SK-N-SH (cell line): ENCODE data around the gene YOD1.

Source experiments
- CTCF ChIP-seq: fragments of 200-600 bp; sonication (generic); IDR thresholded peaks from 2 replicates; pipeline ENCODE4 v1.6.1; 2017; ENCODE audit warnings: antibody characterized with exemption, mild to moderate bottlenecking, moderate library complexity
- JUND ChIP-seq: IDR thresholded peaks from 2 replicates; pipeline ENCODE4 v1.4.0; 2012
- MAX ChIP-seq: IDR thresholded peaks from 2 replicates; pipeline ENCODE4 v1.4.0; 2012; ENCODE audit warnings: low read depth
- RAD21 ChIP-seq: IDR thresholded peaks from 2 replicates; pipeline ENCODE4 v1.6.1; 2012; ENCODE audit warnings: mild to moderate bottlenecking, low read length
- SMC3 ChIP-seq: IDR thresholded peaks from 2 replicates; pipeline ENCODE4 v1.6.1; 2012; ENCODE audit warnings: low read depth, low read length, improper control_type of control experiment
- TAF1 ChIP-seq: IDR thresholded peaks from 2 replicates; pipeline ENCODE4 v1.6.1; 2012; ENCODE audit warnings: low read depth, mild to moderate bottlenecking, low read length, moderate library complexity, borderline replicate concordance
- TCF12 ChIP-seq: IDR thresholded peaks from 2 replicates; pipeline ENCODE4 v1.4.0; 2012

GRCh38 chr1:207007352-207008033 is 43.5 kb downstream of the YOD1 start:
- TF ChIP-seq TAF1 (no peak; the same call in 1 of the 2 replicates), SMC3 (no peak), CTCF (no peak), MAX (peak; percentile 49; the same call in 1 of the 2 replicates), JUND (peak; percentile 69), TCF12 (peak; percentile 97), RAD21 (no peak)
